Measurements from ENCODE around the gene TNNC2.

DNA sequence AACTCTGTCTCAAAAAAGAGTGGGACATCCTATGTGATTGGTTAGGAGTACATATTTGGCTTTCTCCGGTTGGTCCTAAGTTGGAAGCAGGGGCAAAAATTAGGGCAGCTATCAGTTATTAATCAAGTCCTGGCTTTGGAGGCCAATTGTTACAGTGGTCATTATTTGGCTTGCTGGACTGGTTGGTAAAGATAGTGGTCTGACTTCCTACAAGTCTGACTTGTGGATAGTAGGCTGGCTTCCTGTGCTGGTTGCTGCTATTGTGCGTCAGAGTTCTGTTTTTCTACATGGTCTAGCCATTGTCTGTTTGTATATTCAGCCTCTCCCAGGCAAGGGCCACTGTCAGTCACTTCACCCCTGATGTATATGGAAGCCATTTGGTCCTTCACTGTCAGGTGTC lies 23.1 kb upstream of the TNNC2 start:
- TF ChIP-seq, protein P1, sequence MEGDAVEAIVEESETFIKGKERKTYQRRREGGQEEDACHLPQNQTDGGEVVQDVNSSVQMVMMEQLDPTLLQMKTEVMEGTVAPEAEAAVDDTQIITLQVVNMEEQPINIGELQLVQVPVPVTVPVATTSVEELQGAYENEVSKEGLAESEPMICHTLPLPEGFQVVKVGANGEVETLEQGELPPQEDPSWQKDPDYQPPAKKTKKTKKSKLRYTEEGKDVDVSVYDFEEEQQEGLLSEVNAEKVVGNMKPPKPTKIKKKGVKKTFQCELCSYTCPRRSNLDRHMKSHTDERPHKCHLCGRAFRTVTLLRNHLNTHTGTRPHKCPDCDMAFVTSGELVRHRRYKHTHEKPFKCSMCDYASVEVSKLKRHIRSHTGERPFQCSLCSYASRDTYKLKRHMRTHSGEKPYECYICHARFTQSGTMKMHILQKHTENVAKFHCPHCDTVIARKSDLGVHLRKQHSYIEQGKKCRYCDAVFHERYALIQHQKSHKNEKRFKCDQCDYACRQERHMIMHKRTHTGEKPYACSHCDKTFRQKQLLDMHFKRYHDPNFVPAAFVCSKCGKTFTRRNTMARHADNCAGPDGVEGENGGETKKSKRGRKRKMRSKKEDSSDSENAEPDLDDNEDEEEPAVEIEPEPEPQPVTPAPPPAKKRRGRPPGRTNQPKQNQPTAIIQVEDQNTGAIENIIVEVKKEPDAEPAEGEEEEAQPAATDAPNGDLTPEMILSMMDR (conservative IDR thresholded peaks at IDR 0.05) = no peak
- no peak for TF ChIP-seq EZH2 (IDR thresholded peaks at IDR 0.05; ENCODE audit: low read depth)
